ENCODE data around the gene ITGB2. TPM values are rescaled to one million over a fixed set of nuclear protein-coding genes. Genes with fewer than 3 reads are reported as not detected.

The ITGB2 gene
- total RNA-seq, 1 experiment from 2014 or later: 1.5 TPM

GRCh38 chr21:44898851-44899767 lies 21.6 kb downstream of the ITGB2 start:
- no peaks in the 10 kb centered on the region for H4K20me1 ChIP-seq (ENCODE audit: insufficient read depth)
- no peaks in the 10 kb centered on the region for H3K27me3 ChIP-seq (ENCODE audit: insufficient read depth, low read length)
- no peak overlapping the region for H3K9ac ChIP-seq (ENCODE audit: low read length)
- no peak for DNase-seq (ENCODE audit: low read depth, low spot score)
- H3K4me2 ChIP-seq (ENCODE audit: low read length): no peak overlapping the region
- no peaks in the 10 kb centered on the region for H3K79me2 ChIP-seq (ENCODE audit: insufficient read depth, low read length)
- no peak overlapping the region for H2AFZ ChIP-seq (ENCODE audit: low read depth, low read length, poor library complexity, severe bottlenecking)
- H3K9me3 ChIP-seq (ENCODE audit: control insufficient read depth in 1 of 2, insufficient read depth in 1 of 2, low read depth in 1 of 2, low read length in 2 of 2): peaks cover 0 to 4% of the 10 kb centered on the region in 2 experiments; a peak in 1 of 4 replicates
- TF ChIP-seq ATF3 (IDR thresholded peaks at IDR 0.05) (no peak), CEBPB (IDR thresholded peaks at IDR 0.05; ENCODE audit: low read depth) (no peak), ZFX (IDR thresholded peaks at IDR 0.05) (no peak), ZNF274 (IDR thresholded peaks at IDR 0.05; ENCODE audit: low read depth, low read length) (no peak), RAD21 (IDR thresholded peaks at IDR 0.05; ENCODE audit: low read depth) (no peak), SRF (IDR thresholded peaks at IDR 0.05; ENCODE audit: low read depth) (no peak), SIN3A (IDR thresholded peaks at IDR 0.05; ENCODE audit: low read depth) (no peak), REST (IDR thresholded peaks at IDR 0.05; ENCODE audit: low read depth) (no peak), POLR2A (IDR thresholded peaks at IDR 0.05; ENCODE audit: borderline replicate concordance, extremely low read depth, insufficient read depth, insufficient read length) (no peak), POLR2AphosphoS5 (IDR thresholded peaks at IDR 0.05; ENCODE audit: low read depth, low read length) (no peak)
- intact Hi-C loops (cut with micrococcal nuclease): no loop called here
- ATAC-seq: no peak
- H3K36me3 ChIP-seq (ENCODE audit: control insufficient read depth in 1 of 2, insufficient read depth in 2 of 2, low read length in 2 of 2): no peaks in the 10 kb centered on the region
- no TSS peak for BruUV-seq (replicated peaks)
- no peaks in the 10 kb centered on the region for H3K9me2 ChIP-seq (ENCODE audit: insufficient read depth)
- ChIA-PET RAD21 (ENCODE audit: low non-redundant PET in 1 of 2, low total read pairs in 2 of 2, uncharacterized antibody in 2 of 2, unreplicated experiment in 2 of 2) (no interaction called here), POLR2A (no interaction called here), CTCF (no interaction called here)
- no peak overlapping the region for H3K27ac ChIP-seq (ENCODE audit: low read depth, low read length)
- no peaks in the 10 kb centered on the region; a peak in 1 of 4 replicates for H3K4me1 ChIP-seq (ENCODE audit: control insufficient read depth in 1 of 2, insufficient read depth in 2 of 2, low read length in 2 of 2)
- H3K4me3 ChIP-seq (replicated peaks in 1 of 2; ENCODE audit: low read depth in 1 of 2, low read length in 2 of 2): no peak overlapping the region
